DMS 273 (cell line): Measurements from ENCODE around the gene CCDC3.
"Not testable (repeated sequence)": the region's sequence is repeated elsewhere in the genome, so short reads cannot be mapped to it uniquely, and the experiment has no call there.

ENCODE experiments used
- DNase-seq: peaks from one replicate; lab custom pipeline; 2025; ENCODE audit not compliant: unreplicated experiment; lab: John Stamatoyannopoulos, UW

CCDC3 gene

GRCh38 chr10:12896251-12896650 is 105.3 kb downstream of the CCDC3 start:
- no peak for DNase-seq

GRCh38 chr10:12892924-12893323 is 108.6 kb downstream of the CCDC3 start:
- DNase-seq, result no peak

GRCh38 chr10:12890958-12891357 is 110.6 kb downstream of the CCDC3 start:
- DNase-seq, result no peak

- no peak for DNase-seq
Measured at GRCh38 chr10:12888470-12888869, 113.0 kb downstream of the CCDC3 start.

- no peak for DNase-seq
Measured at GRCh38 chr10:12887780-12888179, 113.7 kb downstream of the CCDC3 start.

- DNase-seq, result no peak
Measured at GRCh38 chr10:12884851-12885250, 116.7 kb downstream of the CCDC3 start.

- DNase-seq, result no peak
Measured at GRCh38 chr10:12880423-12880822, 121.1 kb downstream of the CCDC3 start.

- DNase-seq, result no peak
Measured at GRCh38 chr10:12877150-12877549, 124.4 kb downstream of the CCDC3 start.

- no peak for DNase-seq
Measured at GRCh38 chr10:12876266-12876665, 125.2 kb downstream of the CCDC3 start.

GRCh38 chr10:12875100-12875499 is 126.4 kb downstream of the CCDC3 start:
- peak; percentile 27 for DNase-seq

GRCh38 chr10:12874501-12874900 is 127.0 kb downstream of the CCDC3 start:
- DNase-seq, result no peak

GRCh38 chr10:12873172-12873571 is 128.3 kb downstream of the CCDC3 start:
- DNase-seq, result no peak

- DNase-seq, result no peak
Measured at GRCh38 chr10:12872577-12872976, 128.9 kb downstream of the CCDC3 start.

GRCh38 chr10:12869427-12869826 is 132.1 kb downstream of the CCDC3 start:
- DNase-seq, result no peak

GRCh38 chr10:12868229-12868628 is 133.3 kb downstream of the CCDC3 start:
- no peak for DNase-seq

GRCh38 chr10:12865515-12865914 is 136.0 kb downstream of the CCDC3 start:
- not testable (repeated sequence) for DNase-seq

- DNase-seq, result no peak
Measured at GRCh38 chr10:12862459-12862858, 139.1 kb downstream of the CCDC3 start.

GRCh38 chr10:12854988-12855387 is 146.5 kb downstream of the CCDC3 start:
- no peak for DNase-seq

- no peak for DNase-seq
Measured at GRCh38 chr10:12852687-12853086, 148.8 kb downstream of the CCDC3 start.

GRCh38 chr10:12849319-12850181 is 152.0 kb downstream of the CCDC3 start:
- peak; percentile 57 for DNase-seq

- no peak for DNase-seq
Measured at GRCh38 chr10:12848439-12849173, 152.9 kb downstream of the CCDC3 start.

- DNase-seq, result peak; percentile 28
Measured at GRCh38 chr10:12847361-12847975, 154.0 kb downstream of the CCDC3 start.
